Uterus (tissue), 2 donors: Measurements from ENCODE around the gene SH3GL3.

Experiments
- POLR2A ChIP-seq, 2 donors: fragments of 450-650 bp; IDR thresholded peaks; one replicate each; pipeline ENCODE4 v1.6.1; 2016; ENCODE audit warnings: antibody characterized with exemption in 2 of 2, mild to moderate bottlenecking in 1 of 2, moderate library complexity in 1 of 2
- TF ChIP-seq, protein P1 (sequence below), 4 experiments: fragments of 200-600 bp in 2 of 4; fragments of 450-650 bp in 2 of 4; sonication (generic) in 2 of 4; IDR thresholded peaks; one replicate each; pipeline ENCODE4 v1.5.1; 2016 to 2019; ENCODE audit warnings: antibody characterized with exemption in 4 of 4, mild to moderate bottlenecking in 2 of 4, moderate library complexity in 1 of 4

GRCh38 chr15:83526319-83526718, 79.2 kb downstream of the SH3GL3 start:
- TF ChIP-seq, protein P1, sequence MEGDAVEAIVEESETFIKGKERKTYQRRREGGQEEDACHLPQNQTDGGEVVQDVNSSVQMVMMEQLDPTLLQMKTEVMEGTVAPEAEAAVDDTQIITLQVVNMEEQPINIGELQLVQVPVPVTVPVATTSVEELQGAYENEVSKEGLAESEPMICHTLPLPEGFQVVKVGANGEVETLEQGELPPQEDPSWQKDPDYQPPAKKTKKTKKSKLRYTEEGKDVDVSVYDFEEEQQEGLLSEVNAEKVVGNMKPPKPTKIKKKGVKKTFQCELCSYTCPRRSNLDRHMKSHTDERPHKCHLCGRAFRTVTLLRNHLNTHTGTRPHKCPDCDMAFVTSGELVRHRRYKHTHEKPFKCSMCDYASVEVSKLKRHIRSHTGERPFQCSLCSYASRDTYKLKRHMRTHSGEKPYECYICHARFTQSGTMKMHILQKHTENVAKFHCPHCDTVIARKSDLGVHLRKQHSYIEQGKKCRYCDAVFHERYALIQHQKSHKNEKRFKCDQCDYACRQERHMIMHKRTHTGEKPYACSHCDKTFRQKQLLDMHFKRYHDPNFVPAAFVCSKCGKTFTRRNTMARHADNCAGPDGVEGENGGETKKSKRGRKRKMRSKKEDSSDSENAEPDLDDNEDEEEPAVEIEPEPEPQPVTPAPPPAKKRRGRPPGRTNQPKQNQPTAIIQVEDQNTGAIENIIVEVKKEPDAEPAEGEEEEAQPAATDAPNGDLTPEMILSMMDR (IDR thresholded peaks at IDR 0.05), result no peak
- TF ChIP-seq POLR2A (IDR thresholded peaks at IDR 0.05), result no peak
